Uterus (tissue), 2 donors: ENCODE results near the gene NME2.

Experiments used
- CTCF ChIP-seq, 4 experiments: fragments of 200-600 bp in 2 of 4; fragments of 450-650 bp in 2 of 4; sonication (generic) in 2 of 4; IDR thresholded peaks; one replicate each; pipeline ENCODE4 v1.5.1; 2016 to 2019; ENCODE audit warnings: antibody characterized with exemption in 4 of 4, mild to moderate bottlenecking in 2 of 4, moderate library complexity in 1 of 4
- POLR2A ChIP-seq, 2 donors: fragments of 450-650 bp; IDR thresholded peaks; one replicate each; pipeline ENCODE4 v1.6.1; 2016; ENCODE audit warnings: antibody characterized with exemption in 2 of 2, mild to moderate bottlenecking in 1 of 2, moderate library complexity in 1 of 2

GRCh38 chr17:51120357-51120738 lies 45.9 kb upstream of the NME2 start:
- no peak for TF ChIP-seq CTCF (IDR thresholded peaks at IDR 0.05)
- TF ChIP-seq POLR2A (IDR thresholded peaks at IDR 0.05): no peak
